GM19328 (cell line): Measurements from ENCODE around the gene TMEM81.
A peak's percentile ranks its signal among the peaks of the same experiment; 100 is the strongest.

Experiments
- ATAC-seq: cut with Tn5 transposase; IDR thresholded peaks from one replicate; pipeline ENCODE4 v1.9.1; 2021; ENCODE audit warnings: mild to moderate bottlenecking, moderate library complexity; ENCODE audit not compliant: unreplicated experiment

TMEM81 gene, protein sequence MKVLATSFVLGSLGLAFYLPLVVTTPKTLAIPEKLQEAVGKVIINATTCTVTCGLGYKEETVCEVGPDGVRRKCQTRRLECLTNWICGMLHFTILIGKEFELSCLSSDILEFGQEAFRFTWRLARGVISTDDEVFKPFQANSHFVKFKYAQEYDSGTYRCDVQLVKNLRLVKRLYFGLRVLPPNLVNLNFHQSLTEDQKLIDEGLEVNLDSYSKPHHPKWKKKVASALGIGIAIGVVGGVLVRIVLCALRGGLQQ

DNA sequence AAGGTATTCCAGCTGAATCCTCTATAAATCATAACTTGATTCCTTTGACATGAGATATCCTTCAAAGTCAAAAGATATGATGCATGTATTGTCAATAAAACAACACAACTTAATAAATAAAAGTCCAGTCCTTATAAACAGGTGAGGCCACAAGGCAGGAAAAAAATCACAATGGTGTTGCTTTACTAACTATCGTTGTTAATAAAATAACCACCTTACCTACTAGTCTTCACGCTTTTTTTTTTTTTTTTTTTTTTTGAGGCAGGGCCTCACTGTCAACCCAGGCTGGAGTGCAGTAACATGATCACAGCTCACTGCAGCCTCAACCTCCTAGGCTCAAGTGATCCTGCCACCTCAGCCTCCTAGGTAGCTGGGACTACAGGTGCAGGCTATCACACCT is at the start of gene TMEM81:
Gene TMEM81, minus strand, starts transcription at position 101 of the 400 bp plus-strand sequence. CDS start 140 bp downstream, outside the sequence.
- ATAC-seq: no peak

GRCh38 chr1:205133287-205133686 is 49.0 kb upstream of the TMEM81 start:
- no peak for ATAC-seq

- ATAC-seq: no peak
Measured at GRCh38 chr1:205129447-205130029, 45.3 kb upstream of the TMEM81 start.

DNA sequence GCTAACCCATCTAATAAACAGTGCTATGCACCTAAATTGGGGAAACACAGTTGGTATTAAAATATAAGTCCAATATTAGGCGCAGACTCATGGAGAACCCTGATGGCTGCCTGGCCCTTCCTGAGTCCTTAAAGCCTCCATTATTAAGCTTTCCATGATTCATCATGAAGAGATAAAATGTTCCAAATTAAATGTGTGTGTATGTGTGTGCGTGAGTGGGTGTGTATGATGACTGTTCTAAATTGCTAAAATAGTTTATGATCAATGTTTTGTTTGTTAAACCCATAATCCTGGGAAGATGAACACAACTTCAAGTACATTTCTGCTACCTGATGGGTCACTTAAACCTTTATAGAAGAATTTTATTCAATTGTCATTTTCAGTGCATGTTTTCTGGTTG is 43.8 kb upstream of the TMEM81 start:
- no peak for ATAC-seq

DNA sequence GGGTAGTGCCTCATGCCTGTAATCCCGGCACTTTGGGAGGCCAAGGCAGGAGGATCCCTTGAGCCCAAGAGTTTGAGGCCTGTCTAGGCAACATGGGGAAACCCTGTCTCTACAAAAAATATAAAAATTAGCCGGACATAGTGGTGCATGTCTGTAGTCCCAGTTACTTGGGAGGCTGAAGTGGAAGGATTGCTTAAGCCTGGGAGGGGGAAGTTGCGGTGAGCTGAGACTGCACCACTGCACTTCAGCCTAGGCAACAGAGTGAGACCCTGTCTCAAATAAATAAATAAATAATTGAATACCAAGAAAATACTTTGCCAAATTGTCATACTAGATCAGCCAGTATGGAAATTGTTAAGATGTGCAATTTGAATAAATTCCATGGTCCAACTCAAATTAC is 43.4 kb upstream of the TMEM81 start:
- ATAC-seq: no peak

DNA sequence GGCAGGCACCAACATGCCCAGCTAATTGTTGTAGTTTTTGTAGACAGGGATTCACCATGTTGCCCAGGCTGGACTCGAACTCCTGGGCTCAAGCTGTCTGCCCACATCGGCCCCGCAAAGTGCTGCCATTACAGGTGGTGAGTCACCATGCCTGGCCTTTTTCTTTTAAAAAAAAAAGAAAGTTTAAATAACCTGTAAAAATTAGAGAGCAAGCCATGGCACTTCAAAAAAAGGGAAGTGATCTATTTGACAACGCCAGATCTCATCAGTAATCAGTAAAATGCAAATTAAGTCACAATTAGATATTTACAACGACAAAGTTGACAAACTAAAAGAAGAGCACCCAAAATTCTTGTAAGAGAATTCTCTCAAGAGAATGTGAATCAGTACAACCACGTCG is 40.5 kb upstream of the TMEM81 start:
- ATAC-seq: no peak

DNA sequence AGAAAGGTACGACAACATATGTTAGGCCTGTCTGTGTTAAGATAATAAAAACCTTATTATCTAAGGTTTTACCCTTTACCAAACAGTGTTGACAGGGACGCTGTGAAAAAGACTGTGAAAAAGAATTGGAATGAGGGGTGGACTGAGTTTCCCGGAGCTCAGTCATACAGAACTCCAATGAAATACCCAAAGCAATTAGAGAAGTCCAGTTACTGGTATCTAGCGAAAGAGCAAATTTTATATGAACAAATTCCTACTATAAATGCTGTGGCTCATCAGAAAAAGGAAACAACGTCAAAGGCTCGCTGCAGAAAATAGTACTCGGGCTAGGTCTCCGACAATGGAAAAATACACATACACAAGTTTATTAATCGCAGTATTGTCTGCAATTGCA is 38.2 kb upstream of the TMEM81 start:
- peak; percentile 6 for ATAC-seq

GRCh38 chr1:205121660-205122488 is 37.6 kb upstream of the TMEM81 start, which contains the start of gene RBBP5:
TSS of gene RBBP5 (minus strand) at chr1:205121978. CDS start at chr1:205121873, 105 bp downstream.
- peak; percentile 93 for ATAC-seq

- no peak for ATAC-seq
Measured at GRCh38 chr1:205118752-205119151, 34.5 kb upstream of the TMEM81 start.

- no peak for ATAC-seq
Measured at GRCh38 chr1:205111354-205111753, 27.1 kb upstream of the TMEM81 start.

DNA sequence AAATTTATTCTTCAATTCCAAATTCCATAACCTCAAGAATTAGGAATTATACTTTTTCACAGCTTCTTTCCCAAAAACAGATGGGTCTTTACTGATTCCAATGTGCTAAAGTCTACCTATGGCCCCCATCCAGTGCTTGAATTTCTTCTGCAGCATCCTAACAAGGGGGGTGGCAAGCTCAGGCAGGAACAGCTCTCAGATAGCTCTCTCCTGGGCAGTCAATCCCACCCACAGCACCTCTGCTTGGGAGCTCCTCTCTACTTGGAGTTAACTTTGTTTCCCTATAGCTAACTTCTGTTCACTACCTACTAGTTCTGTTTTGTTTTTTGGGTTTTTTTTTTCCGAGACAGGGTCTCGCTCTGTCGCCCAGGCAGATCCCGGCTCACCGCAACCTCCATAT is 25.5 kb upstream of the TMEM81 start:
- no peak for ATAC-seq

DNA sequence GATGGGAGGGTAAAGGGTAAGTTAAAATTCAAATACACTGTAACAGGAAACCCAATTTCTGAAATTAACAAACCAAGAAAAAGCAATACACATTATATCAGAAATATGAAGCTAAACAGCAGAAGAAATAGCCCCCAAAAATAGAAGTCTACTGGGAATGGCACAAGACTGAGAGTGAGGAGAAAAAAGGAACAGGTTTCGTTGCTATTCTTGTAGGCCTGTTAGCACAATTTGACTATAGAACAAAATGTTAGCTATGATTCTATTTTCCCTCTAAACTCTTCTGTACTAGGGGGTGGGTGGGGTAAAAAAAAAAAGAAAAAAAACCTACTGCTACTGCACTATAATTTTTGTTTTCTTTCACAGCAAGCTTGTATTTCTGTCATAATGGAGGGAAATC is 25.0 kb upstream of the TMEM81 start:
- ATAC-seq: no peak

- ATAC-seq: no peak
Measured at GRCh38 chr1:205108464-205108863, 24.2 kb upstream of the TMEM81 start.

GRCh38 chr1:205107327-205107726 is 23.1 kb upstream of the TMEM81 start:
- no peak for ATAC-seq

DNA sequence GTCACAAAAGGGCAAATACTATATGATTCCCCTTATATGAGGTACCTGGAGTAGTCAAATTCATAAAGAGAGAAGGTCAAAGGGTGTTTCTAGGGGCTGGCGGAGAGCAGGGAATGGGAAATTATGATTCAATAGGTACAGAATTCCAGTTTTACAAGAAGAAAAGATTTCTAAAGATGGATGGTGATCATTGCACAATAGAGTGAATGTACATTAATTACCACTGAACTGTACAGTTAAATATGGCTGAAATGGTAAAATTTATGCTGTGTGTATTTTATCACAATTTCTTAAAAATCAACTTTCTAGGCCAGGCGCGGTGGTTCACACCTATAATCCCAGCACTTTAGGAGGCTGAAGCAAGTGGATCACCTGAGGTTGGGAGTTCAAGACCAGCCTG is 18.1 kb upstream of the TMEM81 start:
- ATAC-seq: no peak

DNA sequence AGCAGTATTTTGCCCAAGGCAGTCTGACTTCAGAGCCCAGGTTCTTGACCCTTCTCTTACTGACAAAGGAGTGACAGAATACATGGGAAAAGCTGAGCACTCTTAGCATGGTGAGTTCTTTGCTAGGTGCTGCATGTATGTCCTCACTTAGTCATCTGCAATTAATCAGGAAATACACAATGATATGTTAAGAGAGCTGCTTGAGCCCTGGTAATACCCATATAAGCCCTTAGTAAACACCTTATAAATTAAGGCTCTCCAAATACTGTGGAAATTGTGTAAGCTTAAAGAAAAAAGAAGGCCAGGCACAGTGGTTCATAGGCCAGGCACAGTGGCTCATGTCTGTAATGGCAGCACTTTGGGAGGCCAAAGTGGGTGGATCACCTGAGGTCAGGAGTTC is 14.0 kb upstream of the TMEM81 start:
- ATAC-seq: no peak

- ATAC-seq: no peak
Measured at GRCh38 chr1:205095422-205095821, 11.2 kb upstream of the TMEM81 start.

DNA sequence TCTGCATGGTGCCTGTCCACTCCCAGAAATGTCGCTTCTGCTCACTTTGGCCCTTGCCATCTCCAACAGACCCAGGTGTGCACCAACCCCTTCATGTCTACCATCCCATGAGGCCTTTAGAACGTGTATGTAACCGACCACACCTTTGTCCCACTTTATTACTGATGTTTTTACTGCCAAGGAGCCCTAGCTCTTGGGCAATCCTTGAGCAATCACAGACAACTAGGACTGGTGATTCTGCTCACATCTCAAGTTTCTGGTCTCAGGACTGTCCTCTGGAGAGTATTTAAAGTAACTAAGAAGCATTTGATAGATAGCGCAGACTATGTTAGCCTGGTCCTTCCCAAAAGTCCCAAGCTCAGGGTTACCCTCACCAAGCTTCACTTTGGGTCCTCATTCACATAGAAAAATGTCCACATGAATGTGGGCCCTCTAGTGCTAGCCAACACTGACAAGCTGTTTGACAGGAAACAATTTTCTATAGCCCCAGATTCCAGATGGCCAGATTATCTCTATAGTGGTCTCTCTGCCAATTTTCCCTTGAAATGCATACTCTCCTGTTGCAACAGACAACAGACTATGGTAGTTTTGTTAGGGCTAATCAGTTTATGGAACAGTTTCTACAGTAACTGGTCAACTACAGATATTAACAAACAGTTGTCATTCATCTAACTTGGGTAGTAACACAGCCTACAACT is 6.9 kb upstream of the TMEM81 start:
- no peak for ATAC-seq

- no peak for ATAC-seq
Measured at GRCh38 chr1:205088341-205088740, 4.1 kb upstream of the TMEM81 start.

- ATAC-seq: no peak
Measured at GRCh38 chr1:205082431-205082830, 1.8 kb downstream of the TMEM81 start.

- ATAC-seq: no peak
Measured at GRCh38 chr1:205077934-205078311, 6.3 kb downstream of the TMEM81 start.
